CD14-positive monocyte (primary cell): Measurements from ENCODE around the gene CPLANE2. TPM values are rescaled to one million over a fixed set of nuclear protein-coding genes. Genes with fewer than 3 reads are reported as not detected.

Source experiments
- DNase-seq, 3 donors: peaks; one replicate each; pipeline ENCODE4 v3.0.0-alpha.2; 2011 to 2022
- H2AFZ ChIP-seq: 2 replicates; pipeline ENCODE4 v1.6.0; 2012; ENCODE audit warnings: mild to moderate bottlenecking, low read depth, low read length, inconsistent platforms; ENCODE audit not compliant: insufficient read depth, poor library complexity, severe bottlenecking
- H3K27ac ChIP-seq, 2 donors: 1 replicate in 1 of 2; 2 replicates in 1 of 2; pipeline ENCODE4 v1.5.1; 2012 to 2013; ENCODE audit warnings: low read length in 2 of 2, control low read depth in 1 of 2, inconsistent platforms in 1 of 2, low read depth in 1 of 2, mild to moderate bottlenecking in 1 of 2
- H3K27me3 ChIP-seq, 2 donors: one replicate each; pipeline versions ENCODE4 v1.6.0 to v1.6.1; 2011 to 2013; ENCODE audit warnings: low read length in 2 of 2; ENCODE audit not compliant: control insufficient read depth in 2 of 2, insufficient read depth in 2 of 2
- H3K36me3 ChIP-seq, 2 donors: replicated peaks in 1 of 2; 1 replicate in 1 of 2; 2 replicates in 1 of 2; pipeline versions ENCODE4 v1.5.1 to v1.6.1; 2012 to 2013; ENCODE audit warnings: low read length in 2 of 2, control low read depth in 1 of 2, inconsistent platforms in 1 of 2, mild to moderate bottlenecking in 1 of 2; ENCODE audit not compliant: insufficient read depth in 2 of 2, control insufficient read depth in 1 of 2
- H3K4me1 ChIP-seq, 2 donors: 1 replicate in 1 of 2; 2 replicates in 1 of 2; pipeline versions ENCODE4 v1.5.1 to v1.6.1; 2012 to 2013; ENCODE audit warnings: low read length in 2 of 2, control low read depth in 1 of 2, inconsistent platforms in 1 of 2, mild to moderate bottlenecking in 1 of 2, moderate library complexity in 1 of 2; ENCODE audit not compliant: insufficient read depth in 2 of 2, control insufficient read depth in 1 of 2
- H3K4me2 ChIP-seq: replicated peaks from 2 replicates; pipeline ENCODE3; 2012; ENCODE audit warnings: low read length, moderate library complexity, mild to moderate bottlenecking; ENCODE audit not compliant: poor library complexity, severe bottlenecking; ENCODE audit errors: extremely low read depth
- H3K4me3 ChIP-seq, 3 experiments: fragments of 200-600 bp in 1 of 3; sonication (generic) in 1 of 3; replicated peaks in 1 of 3; 1 replicate in 2 of 3; 2 replicates in 1 of 3; pipeline ENCODE4 v1.5.1; 2011 to 2013; ENCODE audit warnings: low read length in 3 of 3, mild to moderate bottlenecking in 3 of 3, control low read depth in 2 of 3, low read depth in 2 of 3, inconsistent platforms in 1 of 3, moderate library complexity in 1 of 3
- H3K79me2 ChIP-seq: 2 replicates; pipeline ENCODE4 v1.6.0; 2012; ENCODE audit warnings: mild to moderate bottlenecking, control low read depth, inconsistent platforms, low read length, moderate library complexity; ENCODE audit not compliant: insufficient read depth
- H3K9ac ChIP-seq: 2 replicates; pipeline ENCODE4 v1.6.0; 2017; ENCODE audit warnings: low read length, mild to moderate bottlenecking; ENCODE audit not compliant: insufficient read depth, poor library complexity, severe bottlenecking
- H3K9me3 ChIP-seq, 2 donors: replicated peaks in 1 of 2; 1 replicate in 1 of 2; 2 replicates in 1 of 2; pipeline versions ENCODE4 v1.5.1 to v1.6.1; 2012 to 2013; ENCODE audit warnings: low read length in 2 of 2, control low read depth in 1 of 2; ENCODE audit not compliant: control insufficient read depth in 1 of 2, insufficient read depth in 1 of 2
- H4K20me1 ChIP-seq: 2 replicates; pipeline ENCODE4 v1.6.0; 2012; ENCODE audit warnings: mild to moderate bottlenecking, low read length, control low read depth, moderate library complexity; ENCODE audit not compliant: insufficient read depth
- H3K27ac Mint-ChIP-seq, 7 donors: one replicate each; pipeline ENCODE4 v1.8.0; 2020; ENCODE audit warnings: mild to moderate bottlenecking in 7 of 7, mixed read lengths in 7 of 7, moderate library complexity in 6 of 7, inconsistent platforms in 2 of 7
- H3K27me3 Mint-ChIP-seq, 3 donors: one replicate each; pipeline ENCODE4 v1.8.0; 2021 to 2022; ENCODE audit warnings: low read depth in 3 of 3, mild to moderate bottlenecking in 3 of 3, mixed read lengths in 3 of 3, moderate library complexity in 3 of 3, inconsistent platforms in 1 of 3
- H3K36me3 Mint-ChIP-seq, 2 donors: one replicate each; pipeline ENCODE4 v1.8.0; 2020; ENCODE audit warnings: mixed read lengths in 2 of 2, inconsistent platforms in 1 of 2, mild to moderate bottlenecking in 1 of 2
- H3K4me1 Mint-ChIP-seq: one replicate; pipeline ENCODE4 v1.8.0; 2020; ENCODE audit warnings: mild to moderate bottlenecking, mixed read lengths
- H3K4me3 Mint-ChIP-seq, 2 donors: one replicate each; pipeline ENCODE4 v1.8.0; 2020; ENCODE audit warnings: mild to moderate bottlenecking in 2 of 2, mixed read lengths in 2 of 2, moderate library complexity in 1 of 2
- H3K9me3 Mint-ChIP-seq, 7 donors: one replicate each; pipeline ENCODE4 v1.8.0; 2020 to 2022; ENCODE audit warnings: mixed read lengths in 7 of 7, mild to moderate bottlenecking in 6 of 7, moderate library complexity in 6 of 7, inconsistent platforms in 2 of 7
- CTCF ChIP-seq: fragments of 200-600 bp; IDR thresholded peaks from one replicate; pipeline ENCODE4 v1.8.0; 2022; ENCODE audit warnings: antibody characterized with exemption, mild to moderate bottlenecking
- WGBS: methylation state at CpG from one replicate; pipeline ENCODE4 v1.1.5; 2013; ENCODE audit warnings: missing lambda C conversion rate; ENCODE audit not compliant: insufficient coverage; 5-methylcytosine and 5-hydroxymethylcytosine counted together
- intact Hi-C, 2 donors: fragments of 100-400 bp; cut with micrococcal nuclease; formaldehyde crosslinking; loops; one replicate each; pipeline versions ENCODE4 v1.15.0 to v1.15.1; 2023
- polyA plus RNA-seq, 3 donors: library from polyadenylated mRNA; depleted of rRNA in 1 of 3; unstranded in 2 of 3; stranded (reverse) in 1 of 3; fragments of 300-500 nt in 2 of 3; fragments of >200 nt in 1 of 3; fragmentation: Illumina TruSeq in 2 of 3; gene quantifications; 1 replicate in 2 of 3; 2 replicates in 1 of 3; pipeline ENCODE4 v1.2.3, GENCODE V29; 2012 to 2021

CPLANE2 gene
- polyA plus RNA-seq, 3 donors = 0.54 to 1.7 (median 1.4) TPM

GRCh38 chr1:16233431-16233830 is 3.6 kb downstream of the CPLANE2 start:
- peaks cover 3 to 6% of the 10 kb centered on the region in 2 donors for H3K36me3 Mint-ChIP-seq

GRCh38 chr1:16232316-16232710 is 4.7 kb downstream of the CPLANE2 start:
- intact Hi-C loops = no loop called here
- 95% methylated on average over 4 of the region's 5 CpGs for WGBS
- Mint-ChIP-seq H3K27ac (no peak overlapping the region), H3K36me3 (peaks cover 5 to 7% of the 10 kb centered on the region in 2 donors), H3K4me1 (peaks cover 28% of the 10 kb centered on the region), H3K9me3 (peaks cover 3 to 14% (median 5%) of the 10 kb centered on the region in 7 donors), H3K27me3 (peaks cover 21 to 25% (median 25%) of the 10 kb centered on the region in 3 donors), H3K4me3 (no peak overlapping the region)
- Histone ChIP-seq H3K9ac (no peak overlapping the region), H3K36me3 (no peaks in the 10 kb centered on the region), H3K9me3 (peaks cover 4 to 8% of the 10 kb centered on the region in 2 donors), H3K27me3 (peaks cover 13 to 25% of the 10 kb centered on the region in 2 donors), H3K4me2 (no peak overlapping the region), H3K4me1 (peaks cover 20 to 24% of the 10 kb centered on the region in 2 donors), H4K20me1 (no peaks in the 10 kb centered on the region), H2AFZ (no peak overlapping the region), H3K79me2 (no peaks in the 10 kb centered on the region), H3K27ac (no peak overlapping the region), H3K4me3 (no peak overlapping the region)
- no peak for TF ChIP-seq CTCF
- DNase-seq = no peak

More at GRCh38 chr1:16233431-16233830, 3.6 kb downstream of the CPLANE2 start:
- Histone ChIP-seq H3K36me3 (no peaks in the 10 kb centered on the region), H3K9me3 (peaks cover 0 to under 1% of the 10 kb centered on the region in 2 donors), H3K27me3 (peaks cover 3 to 14% of the 10 kb centered on the region in 2 donors), H3K9ac (no peak overlapping the region), H3K27ac (no peak overlapping the region), H3K4me1 (peaks cover 16 to 17% of the 10 kb centered on the region in 2 donors), H4K20me1 (no peaks in the 10 kb centered on the region), H3K4me2 (no peak overlapping the region), H2AFZ (no peak overlapping the region), H3K4me3 (no peak overlapping the region), H3K79me2 (no peaks in the 10 kb centered on the region)
- Mint-ChIP-seq H3K27me3 (peaks cover 9 to 14% (median 13%) of the 10 kb centered on the region in 3 donors), H3K4me3 (no peak overlapping the region), H3K9me3 (peaks cover 0 to 5% (median 0%) of the 10 kb centered on the region in 7 donors), H3K4me1 (peaks cover 22% of the 10 kb centered on the region), H3K27ac (peak overlapping the region in 1 of 7 donors; percentile 38)
- DNase-seq = no peak
- TF ChIP-seq CTCF = no peak
- WGBS = 100% methylated on average over 3 of the region's 8 CpGs
- intact Hi-C loops = no loop called here
